CD4-positive, alpha-beta T cell treated with Interleukin-17A for 1 hour (primary cell): ENCODE measurements around the gene RHEBL1.

Source experiments
- DNase-seq: peaks from one replicate; pipeline ENCODE4 v3.0.0-alpha.2; 2020

Gene RHEBL1

GRCh38 chr12:49054096-49054495, 15.7 kb downstream of the RHEBL1 start:
- DNase-seq = no peak

GRCh38 chr12:49052451-49053208, 17.1 kb downstream of the RHEBL1 start:
- no peak for DNase-seq

GRCh38 chr12:49051777-49052438, 17.9 kb downstream of the RHEBL1 start:
- DNase-seq = no peak

GRCh38 chr12:49051373-49051764, 18.4 kb downstream of the RHEBL1 start:
- DNase-seq = no peak

- no peak for DNase-seq
Measured at GRCh38 chr12:49050507-49051372, 19.0 kb downstream of the RHEBL1 start.

GRCh38 chr12:49049566-49050224, 20.1 kb downstream of the RHEBL1 start:
- no peak for DNase-seq

GRCh38 chr12:49048953-49049352, 20.8 kb downstream of the RHEBL1 start:
- DNase-seq = no peak

GRCh38 chr12:49046129-49046895, 23.5 kb downstream of the RHEBL1 start:
- no peak for DNase-seq

- DNase-seq = no peak
Measured at GRCh38 chr12:49044660-49045059, 25.1 kb downstream of the RHEBL1 start.

GRCh38 chr12:49043856-49044258, 25.9 kb downstream of the RHEBL1 start:
- DNase-seq = peak; percentile 84

- no peak for DNase-seq
Measured at GRCh38 chr12:49043241-49043640, 26.5 kb downstream of the RHEBL1 start.

- no peak for DNase-seq
Measured at GRCh38 chr12:49041881-49042484, 27.8 kb downstream of the RHEBL1 start.

- no peak for DNase-seq
Measured at GRCh38 chr12:49041036-49041880, 28.5 kb downstream of the RHEBL1 start.

GRCh38 chr12:49040364-49040855, 29.4 kb downstream of the RHEBL1 start:
- no peak for DNase-seq

- DNase-seq = no peak
Measured at GRCh38 chr12:49039421-49040363, 30.1 kb downstream of the RHEBL1 start.

- DNase-seq = no peak
Measured at GRCh38 chr12:49038291-49038955, 31.4 kb downstream of the RHEBL1 start.

GRCh38 chr12:49037947-49038237, 31.9 kb downstream of the RHEBL1 start:
- no peak for DNase-seq

- no peak for DNase-seq
Measured at GRCh38 chr12:49037111-49037946, 32.5 kb downstream of the RHEBL1 start.
